ENCODE results near the gene NRG3. TPM values are rescaled to one million over a fixed set of nuclear protein-coding genes. Genes with fewer than 3 reads are reported as not detected.
A peak's percentile ranks its signal among the peaks of the same experiment; 100 is the strongest.
"Not testable (repeated sequence)": the region's sequence is repeated elsewhere in the genome, so short reads cannot be mapped to it uniquely, and the experiment has no call there.

Gene NRG3
- total RNA-seq, 8 experiments from 2014 or later = 0.28 to 17.2 (median 13.6) TPM; not detected in 1

DNA sequence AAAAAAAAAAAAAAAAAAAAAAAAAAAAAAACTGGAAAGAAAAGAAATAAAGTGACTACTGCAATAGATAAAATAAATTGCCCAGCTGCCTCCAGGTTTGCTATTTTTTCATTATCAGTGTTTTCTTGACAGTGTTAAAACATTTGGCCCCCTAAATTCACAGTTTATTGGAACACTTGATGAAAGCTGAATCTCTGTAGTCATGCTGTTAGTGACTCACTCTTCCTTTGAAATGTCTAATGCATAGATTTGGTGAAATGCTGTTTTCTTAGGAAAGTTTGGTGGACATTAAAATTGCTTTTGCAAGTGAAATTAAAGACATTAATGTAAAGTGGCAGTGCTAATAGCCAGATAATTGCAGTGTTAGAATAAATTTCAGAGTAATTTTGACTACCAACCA lies 785.2 kb downstream of the NRG3 start:
- ATAC-seq (replicated peaks in 6 of 8) = peak in 1 of 8 experiments; percentile 50
- H3K27ac ChIP-seq = no peak overlapping the region
- no peaks in the 10 kb centered on the region for H3K4me1 ChIP-seq (replicated peaks in 1 of 2)
- no peak overlapping the region for H3K4me3 ChIP-seq
- in situ Hi-C loops (cut with MboI; ENCODE audit: low pct_unique_long_range_greater_than_20kb in 2 of 9, low sequenced_read_pairs in 9 of 9, unreplicated experiment in 9 of 9) = no loop called here

DNA sequence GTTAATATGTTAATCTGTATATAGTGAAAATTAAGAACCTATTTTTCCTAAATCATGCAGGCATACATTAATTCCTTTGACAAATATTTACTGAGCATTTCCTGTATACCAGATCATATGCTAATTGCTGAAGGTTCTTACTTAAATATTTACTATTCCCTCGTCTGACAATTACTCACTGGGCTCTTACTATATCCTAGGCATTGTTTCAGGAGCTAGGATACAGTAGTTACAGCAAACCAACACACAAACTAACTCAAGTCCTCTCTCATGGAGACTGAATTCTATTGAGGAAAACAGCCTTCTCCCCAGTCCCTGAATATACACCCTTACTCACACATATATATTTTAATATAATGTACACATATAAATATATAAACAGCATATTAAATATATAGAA lies 786.0 kb downstream of the NRG3 start:
- no peak overlapping the region for H3K4me3 ChIP-seq
- no peak overlapping the region for H3K27ac ChIP-seq
- in situ Hi-C loops (cut with MboI; ENCODE audit: low pct_unique_long_range_greater_than_20kb in 2 of 9, low sequenced_read_pairs in 9 of 9, unreplicated experiment in 9 of 9) = no loop called here
- H3K4me1 ChIP-seq (replicated peaks in 1 of 2) = no peaks in the 10 kb centered on the region
- ATAC-seq (replicated peaks in 6 of 8) = peak in 3 of 8 experiments; percentile 24 to 86 (median 38)
- 0 to 78% (median 17%) methylated on average over 1 of the region's 1 CpG; no CpG with 5 or more reads in 3 of the 10 experiments for WGBS, 10 experiments

DNA sequence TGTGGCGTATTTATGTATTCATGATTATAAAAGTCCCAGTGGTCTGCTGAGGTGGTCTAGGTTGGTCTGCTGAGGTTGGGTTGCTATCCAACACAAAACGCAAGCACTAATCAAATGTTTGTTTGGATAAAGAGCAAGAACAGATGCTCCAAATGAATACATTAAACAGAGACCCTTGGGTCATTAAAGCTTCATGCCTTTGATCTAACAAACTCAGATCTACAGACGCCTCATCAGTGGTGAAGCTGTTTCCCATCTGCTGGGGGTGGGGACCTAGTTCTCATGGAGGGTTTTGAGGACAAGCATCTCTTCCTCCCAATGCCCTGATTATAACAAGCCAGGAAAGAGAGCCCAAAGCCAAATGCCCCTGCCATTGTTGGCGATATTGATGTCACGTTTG lies 786.7 kb downstream of the NRG3 start:
- WGBS, 10 experiments = 6 to 100% (median 70%) methylated on average over 1 to 5 of the region's 5 CpGs
- no peak overlapping the region for H3K27ac ChIP-seq
- peak in 1 of 8 experiments; percentile 38 for ATAC-seq (replicated peaks in 6 of 8)
- no peak overlapping the region for H3K4me3 ChIP-seq
- in situ Hi-C loops (cut with MboI; ENCODE audit: low pct_unique_long_range_greater_than_20kb in 2 of 9, low sequenced_read_pairs in 9 of 9, unreplicated experiment in 9 of 9) = no loop called here
- no peaks in the 10 kb centered on the region for H3K4me1 ChIP-seq (replicated peaks in 1 of 2)

DNA sequence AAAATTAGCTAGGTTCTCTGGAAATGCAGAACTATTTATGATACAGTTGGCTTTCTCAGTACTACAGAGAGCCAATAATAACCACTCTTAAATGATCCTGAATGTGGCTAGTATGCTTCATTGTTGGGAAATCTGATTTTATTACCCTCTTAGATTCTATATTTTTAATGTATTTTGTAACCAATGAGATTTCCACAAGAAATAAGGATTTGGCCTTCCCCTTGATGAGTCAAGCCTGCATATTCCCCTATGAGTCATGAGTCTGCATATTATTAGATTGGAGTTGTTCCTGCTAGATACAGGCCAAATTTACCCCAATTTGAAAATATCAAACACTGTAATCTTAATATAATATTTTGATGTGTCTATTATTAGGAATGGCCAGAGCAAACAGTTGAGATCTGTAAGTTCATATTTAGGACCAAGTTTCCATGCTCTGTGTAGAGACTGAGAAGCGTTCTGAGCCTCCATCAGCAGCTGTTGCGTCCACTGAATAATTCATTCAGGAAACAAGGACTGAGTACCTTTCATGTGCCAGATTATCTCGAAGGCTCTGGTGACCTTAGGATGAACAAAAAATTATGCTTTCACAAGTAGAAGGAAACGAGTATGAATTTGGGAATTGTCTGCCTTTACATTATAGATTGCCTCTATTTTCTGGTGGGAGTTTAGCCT lies 793.4 kb downstream of the NRG3 start:
- Histone ChIP-seq H3K4me3 (no peak overlapping the region), H3K4me1 (replicated peaks in 1 of 2) (no peaks in the 10 kb centered on the region), H3K27ac (no peak overlapping the region)
- 0 to 100% (median 67%) methylated on average over 1 to 4 of the region's 4 CpGs; no CpG with 5 or more reads in 1 of the 10 experiments for WGBS, 10 experiments
- ATAC-seq (replicated peaks in 6 of 8) = peak in 2 of 8 experiments; percentile 51 to 93
- in situ Hi-C loops (cut with MboI; ENCODE audit: low pct_unique_long_range_greater_than_20kb in 2 of 9, low sequenced_read_pairs in 9 of 9, unreplicated experiment in 9 of 9) = no loop called here

DNA sequence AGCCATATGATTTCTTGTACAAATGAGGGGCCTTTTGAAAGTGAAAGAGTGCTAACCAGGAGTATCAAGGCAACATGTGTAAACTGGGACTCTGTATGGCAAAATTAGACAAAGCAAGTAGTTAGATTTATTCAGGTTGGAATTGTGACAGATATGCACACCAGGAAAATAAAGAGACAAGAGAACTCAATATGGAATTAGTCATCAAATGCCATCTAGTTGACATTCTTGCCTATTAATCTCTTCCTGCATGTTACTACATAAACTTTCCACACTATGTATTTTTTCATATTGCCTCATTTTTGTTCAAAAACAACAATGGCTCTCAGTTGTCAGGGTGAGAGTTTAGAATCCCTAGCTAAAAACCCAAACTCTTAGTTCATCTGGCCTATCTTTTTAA lies 799.0 kb downstream of the NRG3 start:
- Histone ChIP-seq H3K4me3 (no peak overlapping the region), H3K4me1 (replicated peaks in 1 of 2) (peaks cover 4 to 10% of the 10 kb centered on the region in 2 donors), H3K27ac (no peak overlapping the region)
- in situ Hi-C loops (cut with MboI; ENCODE audit: low pct_unique_long_range_greater_than_20kb in 2 of 9, low sequenced_read_pairs in 9 of 9, unreplicated experiment in 9 of 9) = no loop called here
- peak in 4 of 8 experiments; percentile 24 to 82 (median 38) for ATAC-seq (replicated peaks in 6 of 8)

DNA sequence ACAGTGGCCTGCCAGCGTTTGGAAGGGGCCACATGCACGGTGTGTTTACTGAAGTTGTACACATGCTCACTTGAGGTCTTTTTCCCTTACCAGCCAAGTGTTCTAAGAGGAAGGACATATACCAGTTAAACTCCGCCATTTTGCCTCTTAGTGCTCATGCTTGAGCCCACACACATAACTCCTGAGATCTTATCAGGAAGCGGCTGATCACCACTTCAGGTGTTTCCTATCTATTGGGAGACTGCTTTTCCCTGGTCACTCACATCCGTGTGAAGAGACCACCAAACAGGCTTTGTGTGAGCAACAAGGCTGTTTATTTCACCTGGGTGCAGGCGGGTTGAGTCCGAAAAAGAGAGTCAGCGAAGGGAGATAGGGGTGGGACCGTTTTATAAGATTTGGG lies 802.9 kb downstream of the NRG3 start:
- H3K27ac ChIP-seq; in situ Hi-C loops (cut with MboI; ENCODE audit: low pct_unique_long_range_greater_than_20kb in 2 of 9, low sequenced_read_pairs in 9 of 9, unreplicated experiment in 9 of 9); H3K4me1 ChIP-seq (replicated peaks in 1 of 2); H3K4me3 ChIP-seq; ATAC-seq (replicated peaks in 6 of 8): not testable (repeated sequence)
- 9 to 100% (median 85%) methylated on average over 1 to 7 of the region's 9 CpGs; no CpG with 5 or more reads in 2 of the 10 experiments for WGBS, 10 experiments

DNA sequence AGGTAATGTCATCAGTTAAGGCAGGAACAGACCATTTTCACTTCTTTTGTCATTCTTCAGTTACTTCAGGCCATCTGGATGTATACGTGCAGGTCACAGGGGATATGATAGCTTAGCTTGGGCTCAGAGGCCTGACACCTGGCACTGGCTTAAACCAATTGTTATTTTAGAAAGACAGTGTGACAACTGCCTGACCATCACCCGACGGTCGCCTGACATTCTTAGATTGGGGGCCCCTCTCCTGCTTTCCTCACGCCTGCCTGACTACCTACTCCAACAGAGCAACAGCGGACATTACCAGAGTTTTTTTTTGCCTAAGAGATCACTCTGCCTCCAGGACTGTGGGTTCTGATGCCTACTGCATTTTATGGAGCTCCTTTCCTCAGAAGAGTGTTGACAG lies 803.5 kb downstream of the NRG3 start:
- ATAC-seq (replicated peaks in 6 of 8); H3K4me3 ChIP-seq; in situ Hi-C loops (cut with MboI; ENCODE audit: low pct_unique_long_range_greater_than_20kb in 2 of 9, low sequenced_read_pairs in 9 of 9, unreplicated experiment in 9 of 9); H3K27ac ChIP-seq; H3K4me1 ChIP-seq (replicated peaks in 1 of 2): not testable (repeated sequence)
- WGBS, 10 experiments = 40 to 100% (median 72%) methylated on average over 1 to 3 of the region's 6 CpGs; no CpG with 5 or more reads in 5 of the 10 experiments

DNA sequence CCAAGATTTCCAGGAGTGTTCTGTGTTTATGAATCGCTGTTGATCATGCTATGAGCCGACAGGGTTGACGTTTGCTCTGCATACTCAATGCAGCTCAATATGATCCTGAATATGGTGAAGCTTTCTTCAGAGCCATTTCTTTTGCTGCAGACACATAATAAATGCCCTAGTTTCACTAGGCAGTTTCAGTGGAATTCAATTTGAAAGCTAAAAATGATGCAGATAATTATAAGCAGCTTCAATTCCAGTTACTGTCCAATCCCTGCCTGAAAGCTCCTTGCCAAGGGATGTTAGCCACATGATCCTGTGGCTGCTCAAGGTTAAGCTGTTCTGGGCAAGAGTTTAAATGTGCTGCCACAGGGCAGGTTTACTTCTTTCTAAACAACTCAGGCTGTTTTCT lies 805.6 kb downstream of the NRG3 start:
- in situ Hi-C loops (cut with MboI; ENCODE audit: low pct_unique_long_range_greater_than_20kb in 2 of 9, low sequenced_read_pairs in 9 of 9, unreplicated experiment in 9 of 9) = no loop called here
- Histone ChIP-seq H3K4me3 (no peak overlapping the region), H3K27ac (no peak overlapping the region), H3K4me1 (replicated peaks in 1 of 2) (peaks cover 0 to 4% of the 10 kb centered on the region in 2 donors)
- WGBS, 10 experiments = 0 to 100% (median 74%) methylated on average over 1 to 3 of the region's 3 CpGs; no CpG with 5 or more reads in 2 of the 10 experiments
- ATAC-seq (replicated peaks in 6 of 8) = peak in 5 of 8 experiments; percentile 36 to 78 (median 56)

DNA sequence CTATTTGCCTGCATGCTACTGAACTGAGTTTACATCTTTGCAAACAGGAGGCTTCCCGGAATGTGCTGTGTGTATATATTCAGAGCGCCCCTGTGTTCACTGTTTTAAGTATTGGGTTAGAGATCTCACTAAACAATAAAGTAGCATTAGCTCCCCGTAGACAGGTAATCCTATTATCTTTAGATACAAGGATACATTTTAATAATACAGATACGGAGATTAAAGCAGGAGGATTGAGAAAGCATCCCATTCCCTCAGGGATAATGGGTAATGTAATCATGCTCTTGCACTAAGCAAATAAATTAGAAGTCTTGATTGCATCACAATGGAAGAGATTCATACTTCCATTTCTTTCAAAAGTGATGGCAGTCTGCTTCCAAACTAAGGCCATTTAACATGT lies 809.0 kb downstream of the NRG3 start:
- H3K27ac ChIP-seq = no peak overlapping the region
- 0 to 100% (median 43%) methylated on average over 1 to 4 of the region's 4 CpGs; no CpG with 5 or more reads in 1 of the 10 experiments for WGBS, 10 experiments
- peaks cover 0 to 4% of the 10 kb centered on the region in 2 donors for H3K4me1 ChIP-seq (replicated peaks in 1 of 2)
- H3K4me3 ChIP-seq = no peak overlapping the region
- in situ Hi-C loops (cut with MboI; ENCODE audit: low pct_unique_long_range_greater_than_20kb in 2 of 9, low sequenced_read_pairs in 9 of 9, unreplicated experiment in 9 of 9) = no loop called here
- ATAC-seq (replicated peaks in 6 of 8) = no peak

DNA sequence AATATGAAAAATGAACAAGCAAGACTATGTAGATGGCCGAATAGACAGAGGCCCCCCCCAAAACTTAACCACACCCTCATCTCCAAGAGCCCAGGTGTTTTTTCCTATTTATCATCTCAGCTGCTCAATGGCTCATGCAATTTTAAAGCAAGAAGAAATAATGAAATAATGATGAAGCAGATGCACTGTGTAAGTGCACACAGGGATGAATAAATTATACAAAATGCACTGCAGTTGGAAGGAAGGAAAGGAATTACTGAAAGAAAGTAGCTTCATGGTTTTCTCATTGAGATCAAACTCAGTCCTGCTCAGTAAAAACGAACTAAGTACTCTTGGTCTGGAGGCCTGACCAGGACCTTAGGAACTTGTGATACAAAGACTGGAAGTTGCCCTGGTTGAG lies 810.1 kb downstream of the NRG3 start:
- H3K27ac ChIP-seq = no peak overlapping the region
- in situ Hi-C loops (cut with MboI; ENCODE audit: low pct_unique_long_range_greater_than_20kb in 2 of 9, low sequenced_read_pairs in 9 of 9, unreplicated experiment in 9 of 9) = no loop called here
- WGBS, 10 experiments = 0 to 100% (median 72%) methylated on average over 1 to 2 of the region's 2 CpGs
- H3K4me1 ChIP-seq (replicated peaks in 1 of 2) = peaks cover 0 to 4% of the 10 kb centered on the region in 2 donors
- ATAC-seq (replicated peaks in 6 of 8) = peak in 2 of 8 experiments; percentile 55 to 75
- H3K4me3 ChIP-seq = no peak overlapping the region

DNA sequence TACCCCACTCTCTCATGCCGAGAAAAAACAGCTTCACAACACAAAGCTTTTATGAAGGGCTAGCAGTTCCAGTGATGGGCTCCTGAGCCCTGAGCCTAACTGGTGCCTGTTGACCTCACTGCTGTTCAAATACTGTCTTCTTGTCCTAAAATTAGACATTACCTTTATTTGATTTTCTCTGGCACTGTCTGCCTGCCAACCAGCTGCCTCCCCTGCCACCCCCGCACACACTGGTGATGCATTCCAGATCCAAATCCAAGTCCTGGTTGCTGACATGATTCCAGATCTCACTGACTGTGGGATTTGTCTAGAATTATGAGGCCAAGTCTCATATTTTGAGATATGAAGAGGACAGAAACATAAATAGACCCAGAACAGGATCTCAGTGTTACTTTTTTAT lies 816.2 kb downstream of the NRG3 start:
- Histone ChIP-seq H3K4me1 (replicated peaks in 1 of 2) (no peaks in the 10 kb centered on the region), H3K4me3 (no peak overlapping the region), H3K27ac (no peak overlapping the region)
- 15 to 100% (median 80%) methylated on average over 1 to 2 of the region's 2 CpGs; no CpG with 5 or more reads in 1 of the 10 experiments for WGBS, 10 experiments
- in situ Hi-C loops (cut with MboI; ENCODE audit: low pct_unique_long_range_greater_than_20kb in 2 of 9, low sequenced_read_pairs in 9 of 9, unreplicated experiment in 9 of 9) = no loop called here
- ATAC-seq (replicated peaks in 6 of 8) = no peak

DNA sequence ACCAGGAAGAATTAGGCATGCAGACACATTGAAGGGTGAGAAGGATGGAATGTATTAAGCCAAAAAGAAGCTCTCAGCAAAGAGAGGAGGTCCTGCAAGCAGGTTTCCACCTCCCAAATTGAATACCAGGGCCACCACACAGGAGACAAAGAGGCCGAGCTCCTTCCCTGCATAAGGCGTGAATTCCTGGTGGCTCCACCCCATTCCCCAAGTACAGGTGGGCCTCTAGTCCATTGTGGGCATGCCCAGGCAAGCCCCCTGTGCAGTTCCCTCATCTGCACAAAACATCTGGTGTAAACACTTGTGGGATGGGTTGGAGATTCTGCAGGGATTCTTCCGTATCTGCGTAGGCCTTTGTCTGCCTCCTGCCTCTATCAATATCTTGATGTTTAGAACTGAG lies 817.5 kb downstream of the NRG3 start:
- Histone ChIP-seq H3K4me1 (replicated peaks in 1 of 2) (no peaks in the 10 kb centered on the region), H3K4me3 (no peak overlapping the region), H3K27ac (no peak overlapping the region)
- WGBS, 10 experiments = 40 to 100% (median 90%) methylated on average over 1 to 4 of the region's 4 CpGs; no CpG with 5 or more reads in 1 of the 10 experiments
- ATAC-seq (replicated peaks in 6 of 8) = no peak
- in situ Hi-C loops (cut with MboI; ENCODE audit: low pct_unique_long_range_greater_than_20kb in 2 of 9, low sequenced_read_pairs in 9 of 9, unreplicated experiment in 9 of 9) = no loop called here

DNA sequence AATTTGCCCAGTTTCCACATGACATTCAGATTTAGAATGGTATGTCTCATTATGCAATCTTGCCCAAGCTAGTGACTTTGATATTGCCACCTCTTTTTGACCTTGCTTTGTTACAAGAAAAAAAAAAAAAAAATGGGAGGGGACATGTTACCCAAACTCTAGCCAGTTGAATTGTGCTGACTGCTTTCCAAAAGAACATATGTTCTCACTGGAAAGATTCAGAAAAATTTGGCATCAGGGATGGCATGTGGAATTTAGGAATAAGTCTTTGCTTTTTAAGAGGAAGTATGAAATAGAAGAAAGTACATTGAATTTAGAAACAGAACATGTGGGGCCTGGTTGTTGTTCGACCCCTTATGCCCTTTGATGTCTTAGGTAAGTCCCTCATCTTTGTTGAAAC lies 846.8 kb downstream of the NRG3 start:
- WGBS, 10 experiments = 0 to 100% (median 54%) methylated on average over 1 of the region's 1 CpG; no CpG with 5 or more reads in 4 of the 10 experiments
- Histone ChIP-seq H3K4me1 (replicated peaks in 1 of 2) (peaks cover 0 to 2% of the 10 kb centered on the region in 2 donors), H3K27ac (no peak overlapping the region), H3K4me3 (no peak overlapping the region)
- in situ Hi-C loops (cut with MboI; ENCODE audit: low pct_unique_long_range_greater_than_20kb in 2 of 9, low sequenced_read_pairs in 9 of 9, unreplicated experiment in 9 of 9) = no loop called here
- ATAC-seq (replicated peaks in 6 of 8) = no peak

DNA sequence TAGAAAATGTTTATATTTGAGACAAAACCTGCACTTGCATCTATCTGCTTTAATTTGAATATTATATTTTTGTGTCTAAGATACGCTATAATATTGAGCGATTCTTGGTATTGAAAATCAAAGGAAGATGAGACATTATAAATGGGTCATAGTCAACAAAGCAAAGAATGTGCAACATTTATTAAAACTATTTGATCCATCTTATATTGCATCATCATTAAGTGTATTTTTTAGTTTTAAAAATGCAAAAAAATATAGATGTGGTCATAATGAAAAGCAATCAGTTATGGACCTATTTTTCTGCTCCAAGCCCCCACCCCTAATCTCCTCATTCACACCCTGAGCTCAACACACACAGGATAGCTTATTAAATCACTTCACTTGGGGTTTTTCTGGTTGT lies 847.3 kb downstream of the NRG3 start:
- in situ Hi-C loops (cut with MboI; ENCODE audit: low pct_unique_long_range_greater_than_20kb in 2 of 9, low sequenced_read_pairs in 9 of 9, unreplicated experiment in 9 of 9) = no loop called here
- Histone ChIP-seq H3K27ac (no peak overlapping the region), H3K4me1 (replicated peaks in 1 of 2) (peaks cover 0 to 2% of the 10 kb centered on the region in 2 donors), H3K4me3 (no peak overlapping the region)
- no peak for ATAC-seq (replicated peaks in 6 of 8)
- 68 to 100% (median 100%) methylated on average over 1 to 2 of the region's 2 CpGs for WGBS, 10 experiments

Data from motor neuron (in vitro differentiated cells).